HG03457 (cell line): ENCODE data around the gene TSR3.

Experiments
- ATAC-seq: cut with Tn5 transposase; IDR thresholded peaks from one replicate; pipeline ENCODE4 v1.9.1; 2021; ENCODE audit warnings: moderate number of reproducible peaks; ENCODE audit not compliant: unreplicated experiment

The TSR3 gene

GRCh38 chr16:1311738-1312466 is 39.8 kb downstream of the TSR3 start:
- no peak for ATAC-seq

- no peak for ATAC-seq
Measured at GRCh38 chr16:1311212-1311737, 40.4 kb downstream of the TSR3 start.

- no peak for ATAC-seq
Measured at GRCh38 chr16:1310832-1311200, 40.9 kb downstream of the TSR3 start.

GRCh38 chr16:1309888-1310831 is 41.5 kb downstream of the TSR3 start:
- peak; percentile 9 for ATAC-seq

GRCh38 chr16:1308977-1309885 is 42.4 kb downstream of the TSR3 start, which contains the start of gene UBE2I:
UBE2I (plus strand) TSS chr16:1309636; CDS start chr16:1314031, 4,395 bp downstream.
- ATAC-seq, result peak; percentile 43

GRCh38 chr16:1308036-1308976 is 43.4 kb downstream of the TSR3 start:
- ATAC-seq, result peak; percentile 4

GRCh38 chr16:1306334-1306733 is 45.3 kb downstream of the TSR3 start:
- ATAC-seq, result no peak

- ATAC-seq, result no peak
Measured at GRCh38 chr16:1305823-1306222, 45.9 kb downstream of the TSR3 start.

GRCh38 chr16:1301562-1301961 is 50.1 kb downstream of the TSR3 start:
- ATAC-seq, result no peak

- no peak for ATAC-seq
Measured at GRCh38 chr16:1300664-1301476, 50.8 kb downstream of the TSR3 start.

- ATAC-seq, result no peak
Measured at GRCh38 chr16:1299868-1300203, 51.8 kb downstream of the TSR3 start.
